Fibroblast of pulmonary artery (primary cell): ENCODE results near the gene DYNLL2.

ENCODE experiments used
- DNase-seq: peaks from one replicate; pipeline ENCODE4 v3.0.0-alpha.2; 2010; ENCODE audit warnings: low read depth
- H3K4me3 ChIP-seq: replicated peaks from 2 replicates; pipeline ENCODE4 v1.5.1; 2011; ENCODE audit warnings: low read depth, mild to moderate bottlenecking, control low read depth, low read length, moderate library complexity
- CTCF ChIP-seq: IDR thresholded peaks from 2 replicates; pipeline ENCODE4 v1.5.1; 2011; ENCODE audit warnings: mild to moderate bottlenecking, control low read depth, low read length, inconsistent platforms; ENCODE audit errors: missing control alignments

The DYNLL2 gene

GRCh38 chr17:58052945-58053715 is 30.1 kb upstream of the DYNLL2 start:
- no peak for TF ChIP-seq CTCF
- no peak for DNase-seq
- no peak overlapping the region for H3K4me3 ChIP-seq

GRCh38 chr17:58054641-58055040 is 28.6 kb upstream of the DYNLL2 start:
- no peak for TF ChIP-seq CTCF
- H3K4me3 ChIP-seq, result no peak overlapping the region
- DNase-seq, result no peak

DNA sequence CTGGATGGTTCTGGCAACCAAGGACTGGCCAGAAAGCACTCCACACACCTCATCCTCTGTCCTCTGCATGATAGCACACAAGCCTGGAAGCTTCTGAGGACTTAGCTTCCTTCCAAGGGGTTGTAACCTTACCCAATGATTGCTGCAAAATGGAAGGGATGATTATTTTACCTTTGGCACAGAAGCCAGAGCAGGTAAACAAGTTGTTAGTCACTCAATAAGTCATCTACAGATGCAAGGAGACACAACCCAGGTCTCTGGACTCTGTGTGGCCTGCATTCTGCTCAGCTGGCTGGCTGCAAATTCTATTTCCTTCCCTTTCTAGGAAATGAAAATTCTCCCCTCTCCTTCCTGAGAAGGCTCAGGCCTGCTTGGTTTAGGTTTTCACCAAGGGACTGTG is 26.7 kb upstream of the DYNLL2 start:
- no peak for DNase-seq
- no peak for TF ChIP-seq CTCF
- no peak overlapping the region for H3K4me3 ChIP-seq

DNA sequence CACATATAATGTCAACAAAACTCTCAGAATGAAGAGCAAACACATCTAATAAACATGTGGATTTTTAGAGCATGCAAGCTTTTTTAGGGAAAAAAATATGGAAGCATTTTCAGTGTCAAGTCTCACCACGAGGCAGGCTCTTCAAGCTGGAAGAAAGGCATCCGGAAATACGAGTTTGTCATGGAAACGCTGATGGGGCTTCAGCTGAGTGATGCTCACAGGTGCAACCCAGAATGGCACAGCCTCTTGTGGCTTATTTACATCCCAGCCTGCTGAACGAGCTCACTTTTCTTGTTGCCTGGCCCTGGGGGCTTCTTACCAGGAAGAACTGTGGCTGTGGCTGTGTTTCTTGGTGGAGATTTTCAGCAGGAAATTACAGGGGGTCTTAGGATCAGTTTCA is 24.1 kb upstream of the DYNLL2 start:
- H3K4me3 ChIP-seq, result no peak overlapping the region
- no peak for TF ChIP-seq CTCF
- no peak for DNase-seq

DNA sequence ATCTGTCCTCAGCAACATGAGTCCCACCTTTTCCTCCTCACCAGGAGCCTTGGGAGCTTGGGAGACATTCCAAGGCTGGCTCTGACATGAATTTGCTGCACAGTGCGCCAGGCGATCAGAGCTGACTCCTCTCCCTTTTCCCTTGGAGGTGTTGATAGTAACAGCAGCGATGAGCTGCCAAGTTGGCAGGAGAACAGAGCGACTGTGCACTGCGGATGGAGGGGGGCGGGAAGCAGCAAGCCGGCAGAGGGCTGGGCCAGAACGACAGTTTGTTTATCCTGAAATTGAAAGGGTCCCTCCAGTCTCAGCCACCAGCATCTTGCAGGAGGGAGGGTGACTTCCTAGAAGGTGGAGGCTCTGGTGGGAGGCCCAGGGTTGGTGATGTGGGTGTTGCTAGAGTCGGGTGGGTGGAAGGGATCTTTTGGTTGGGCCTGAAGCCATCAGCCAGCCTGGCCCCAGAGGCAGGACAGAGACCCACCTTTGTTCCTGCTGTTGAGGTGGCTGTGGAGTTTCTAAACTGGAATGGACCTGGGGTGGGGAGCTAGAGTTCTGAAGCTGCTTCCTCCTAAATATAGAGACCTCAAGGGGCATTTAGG is 22.5 kb upstream of the DYNLL2 start:
- DNase-seq, result peak; percentile 42
- TF ChIP-seq CTCF, result no peak
- H3K4me3 ChIP-seq, result no peak overlapping the region

- no peak for DNase-seq
- no peak for TF ChIP-seq CTCF
- H3K4me3 ChIP-seq, result no peak overlapping the region
Measured at GRCh38 chr17:58061672-58062071, 21.5 kb upstream of the DYNLL2 start.

GRCh38 chr17:58065238-58065637 is 18.0 kb upstream of the DYNLL2 start:
- TF ChIP-seq CTCF, result no peak
- no peak overlapping the region for H3K4me3 ChIP-seq
- no peak for DNase-seq
